Liver (tissue), 9 donors: ENCODE measurements around the gene CHD1. TPM values are rescaled to one million over a fixed set of nuclear protein-coding genes. Genes with fewer than 3 reads are reported as not detected.

Experiments used
- DNase-seq: peaks from one replicate; pipeline ENCODE4 v3.0.0-alpha.2; 2017; ENCODE audit warnings: low spot score
- H3K27ac ChIP-seq, 2 donors: one replicate each; pipeline ENCODE4 v1.7.0; 2013; ENCODE audit warnings: inconsistent platforms in 2 of 2, low read length in 2 of 2, control low read depth in 1 of 2, low read depth in 1 of 2, mild to moderate bottlenecking in 1 of 2
- H3K27me3 ChIP-seq, 4 donors: one replicate each; pipeline versions ENCODE4 v1.6.1 to v1.7.0; 2013; ENCODE audit warnings: low read length in 3 of 4, inconsistent platforms in 1 of 4, mild to moderate bottlenecking in 1 of 4, moderate library complexity in 1 of 4; ENCODE audit not compliant: control insufficient read depth in 4 of 4, insufficient read depth in 4 of 4
- H3K36me3 ChIP-seq, 4 donors: one replicate each; pipeline versions ENCODE4 v1.6.1 to v1.7.0; 2013; ENCODE audit warnings: low read length in 3 of 4, mild to moderate bottlenecking in 3 of 4, low read depth in 1 of 4, moderate library complexity in 1 of 4; ENCODE audit not compliant: control insufficient read depth in 4 of 4, insufficient read depth in 3 of 4
- H3K4me1 ChIP-seq, 4 donors: one replicate each; pipeline versions ENCODE4 v1.6.1 to v1.7.0; 2013; ENCODE audit warnings: low read length in 3 of 4, mild to moderate bottlenecking in 3 of 4, moderate library complexity in 1 of 4; ENCODE audit not compliant: control insufficient read depth in 4 of 4, insufficient read depth in 4 of 4
- H3K4me3 ChIP-seq, 3 donors: one replicate each; pipeline versions ENCODE4 v1.6.1 to v1.7.0; 2013; ENCODE audit warnings: low read length in 3 of 3, control low read depth in 1 of 3, low read depth in 1 of 3, mild to moderate bottlenecking in 1 of 3
- H3K9ac ChIP-seq, 2 donors: one replicate each; pipeline ENCODE4 v1.7.0; 2013; ENCODE audit warnings: low read length in 2 of 2, mild to moderate bottlenecking in 2 of 2, moderate library complexity in 2 of 2, control low read depth in 1 of 2, low read depth in 1 of 2
- H3K9me3 ChIP-seq, 4 donors: one replicate each; pipeline versions ENCODE4 v1.6.1 to v1.7.0; 2013; ENCODE audit warnings: low read length in 3 of 4; ENCODE audit not compliant: control insufficient read depth in 4 of 4
- EGR1 ChIP-seq, 2 donors: IDR thresholded peaks; 2 replicates each; pipeline ENCODE4 v1.6.1; 2016 to 2018; ENCODE audit warnings: antibody characterized with exemption in 2 of 2, low read depth in 2 of 2
- FOXA1 ChIP-seq: IDR thresholded peaks from 2 replicates; pipeline ENCODE4 v1.6.1; 2016; ENCODE audit warnings: antibody characterized with exemption
- FOXA2 ChIP-seq: IDR thresholded peaks from 2 replicates; pipeline ENCODE4 v1.6.1; 2016; ENCODE audit warnings: antibody characterized with exemption
- GABPA ChIP-seq, 2 donors: IDR thresholded peaks in 1 of 2; conservative IDR thresholded peaks in 1 of 2; 2 replicates each; pipeline ENCODE4 v1.6.1; 2016; ENCODE audit warnings: antibody characterized with exemption in 2 of 2, mild to moderate bottlenecking in 1 of 2, moderate library complexity in 1 of 2
- HNF4A ChIP-seq, 2 donors: conservative IDR thresholded peaks; 2 replicates each; pipeline ENCODE4 v1.6.1; 2016; ENCODE audit warnings: antibody characterized with exemption in 2 of 2, mild to moderate bottlenecking in 2 of 2
- HNF4G ChIP-seq: IDR thresholded peaks from 2 replicates; pipeline ENCODE4 v1.6.1; 2016; ENCODE audit warnings: antibody characterized with exemption
- JUND ChIP-seq, 2 donors: IDR thresholded peaks; 2 replicates each; pipeline ENCODE4 v1.6.1; 2016; ENCODE audit warnings: antibody characterized with exemption in 2 of 2
- RAD21 ChIP-seq, 2 donors: IDR thresholded peaks; 2 replicates each; pipeline ENCODE4 v1.6.1; 2016; ENCODE audit warnings: antibody characterized with exemption in 2 of 2, mild to moderate bottlenecking in 2 of 2
- SP1 ChIP-seq: IDR thresholded peaks from 2 replicates; pipeline ENCODE4 v1.6.1; 2018; ENCODE audit warnings: antibody characterized with exemption, mild to moderate bottlenecking
- TAF1 ChIP-seq: conservative IDR thresholded peaks from 2 replicates; pipeline ENCODE4 v1.6.1; 2016; ENCODE audit warnings: antibody characterized with exemption, mild to moderate bottlenecking
- YY1 ChIP-seq: IDR thresholded peaks from 2 replicates; pipeline ENCODE4 v1.6.1; 2016; ENCODE audit warnings: antibody characterized with exemption, mild to moderate bottlenecking
- WGBS: extraction: QIAGEN DNeasy Blood & Tissue Kit; methylation state at CpG from one replicate; pipeline ENCODE4 v1.1.7; 2013; 5-methylcytosine and 5-hydroxymethylcytosine counted together
- polyA plus RNA-seq, 2 donors: library from polyadenylated mRNA; stranded (reverse) in 1 of 2; unstranded in 1 of 2; fragments of 200-250 nt in 1 of 2; fragments of >200 nt in 1 of 2; fragmentation: Nextera tagmentation in 1 of 2; extraction: Ambion mirVana in 1 of 2; gene quantifications; one replicate each; pipeline versions ENCODE4 v1.2.1 to v1.2.3, GENCODE V29; 2013 to 2015
- total RNA-seq, 2 donors: library from RNA; depleted of rRNA; stranded (reverse); fragments of >200 nt; gene quantifications; one replicate each; pipeline ENCODE4 v1.2.3, GENCODE V29; 2014
- TF ChIP-seq, protein P1 (sequence below): IDR thresholded peaks from 2 replicates; pipeline ENCODE4 v1.6.1; 2016; ENCODE audit warnings: antibody characterized with exemption, mild to moderate bottlenecking
- TF ChIP-seq, protein P2 (sequence below): IDR thresholded peaks from 2 replicates; pipeline ENCODE4 v1.6.1; 2016; ENCODE audit warnings: antibody characterized with exemption
- TF ChIP-seq, protein P3 (sequence below): fragments of 150-350 bp; IDR thresholded peaks from 2 replicates; pipeline ENCODE4 v1.5.1; 2017; ENCODE audit warnings: improper control_type of control experiment, low read depth, low read length; ENCODE audit not compliant: missing input control
- TF ChIP-seq, protein P4 (sequence below): IDR thresholded peaks from 2 replicates; pipeline ENCODE4 v1.6.1; 2016; ENCODE audit warnings: antibody characterized with exemption
- donor health status: healthy.
- donor health status: healthy.
- donor health status: healthy.
- donor health status: healthy.
- donor health status: healthy.

CHD1 gene
- total and polyA plus RNA-seq, 4 donors: 5.1 to 44.8 (median 25.4) TPM

DNA sequence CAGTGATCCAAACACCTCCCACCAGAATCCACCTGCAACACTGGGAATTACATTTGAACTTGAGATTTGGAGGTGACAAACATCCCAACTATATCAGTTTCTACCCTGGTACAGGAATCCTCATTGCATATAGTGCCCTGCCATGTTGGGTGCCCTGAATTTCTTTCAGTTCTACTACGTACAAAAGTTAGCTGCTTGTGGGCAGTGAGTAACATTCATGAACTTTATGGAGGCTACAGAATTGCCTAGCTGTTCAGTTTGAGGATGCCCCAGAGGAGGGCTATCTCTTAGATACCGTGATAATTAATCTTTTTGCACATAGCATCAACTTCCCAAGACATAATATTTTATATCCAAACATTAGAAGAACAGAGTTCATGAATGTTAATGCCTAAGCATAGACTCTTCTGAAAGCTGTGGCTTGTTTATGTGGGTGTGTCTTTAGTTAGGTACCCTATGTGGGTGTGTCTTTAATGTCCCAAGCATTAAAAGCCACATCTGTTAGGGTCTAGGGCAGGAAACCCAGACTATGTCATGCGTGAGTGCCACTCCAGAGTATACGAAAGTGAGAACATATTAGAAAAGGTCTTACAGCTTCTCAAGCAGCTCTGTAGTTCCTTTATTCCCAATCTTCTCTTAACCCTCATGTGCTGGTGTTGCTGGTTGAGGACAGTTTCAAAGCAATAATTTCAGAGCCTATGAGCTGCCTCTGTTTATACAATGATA, 47.0 kb upstream of the CHD1 start:
- Histone ChIP-seq H3K27ac (no peak overlapping the region), H3K4me3 (no peak overlapping the region), H3K27me3 (no peaks in the 10 kb centered on the region), H3K9me3 (no peaks in the 10 kb centered on the region), H3K4me1 (peaks cover 0 to 9% (median 0%) of the 10 kb centered on the region in 4 donors), H3K9ac (no peak overlapping the region), H3K36me3 (no peaks in the 10 kb centered on the region)
- TF ChIP-seq GABPA (IDR thresholded peaks at IDR 0.05 in 1 of 2, conservative IDR thresholded peaks at IDR 0.05 in 1 of 2): no peak
- TF ChIP-seq HNF4A (conservative IDR thresholded peaks at IDR 0.05): no peak
- no peak for TF ChIP-seq RAD21 (IDR thresholded peaks at IDR 0.05)
- TF ChIP-seq, protein P1, sequence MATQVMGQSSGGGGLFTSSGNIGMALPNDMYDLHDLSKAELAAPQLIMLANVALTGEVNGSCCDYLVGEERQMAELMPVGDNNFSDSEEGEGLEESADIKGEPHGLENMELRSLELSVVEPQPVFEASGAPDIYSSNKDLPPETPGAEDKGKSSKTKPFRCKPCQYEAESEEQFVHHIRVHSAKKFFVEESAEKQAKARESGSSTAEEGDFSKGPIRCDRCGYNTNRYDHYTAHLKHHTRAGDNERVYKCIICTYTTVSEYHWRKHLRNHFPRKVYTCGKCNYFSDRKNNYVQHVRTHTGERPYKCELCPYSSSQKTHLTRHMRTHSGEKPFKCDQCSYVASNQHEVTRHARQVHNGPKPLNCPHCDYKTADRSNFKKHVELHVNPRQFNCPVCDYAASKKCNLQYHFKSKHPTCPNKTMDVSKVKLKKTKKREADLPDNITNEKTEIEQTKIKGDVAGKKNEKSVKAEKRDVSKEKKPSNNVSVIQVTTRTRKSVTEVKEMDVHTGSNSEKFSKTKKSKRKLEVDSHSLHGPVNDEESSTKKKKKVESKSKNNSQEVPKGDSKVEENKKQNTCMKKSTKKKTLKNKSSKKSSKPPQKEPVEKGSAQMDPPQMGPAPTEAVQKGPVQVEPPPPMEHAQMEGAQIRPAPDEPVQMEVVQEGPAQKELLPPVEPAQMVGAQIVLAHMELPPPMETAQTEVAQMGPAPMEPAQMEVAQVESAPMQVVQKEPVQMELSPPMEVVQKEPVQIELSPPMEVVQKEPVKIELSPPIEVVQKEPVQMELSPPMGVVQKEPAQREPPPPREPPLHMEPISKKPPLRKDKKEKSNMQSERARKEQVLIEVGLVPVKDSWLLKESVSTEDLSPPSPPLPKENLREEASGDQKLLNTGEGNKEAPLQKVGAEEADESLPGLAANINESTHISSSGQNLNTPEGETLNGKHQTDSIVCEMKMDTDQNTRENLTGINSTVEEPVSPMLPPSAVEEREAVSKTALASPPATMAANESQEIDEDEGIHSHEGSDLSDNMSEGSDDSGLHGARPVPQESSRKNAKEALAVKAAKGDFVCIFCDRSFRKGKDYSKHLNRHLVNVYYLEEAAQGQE: no peak
- TF ChIP-seq FOXA1: no peak
- TF ChIP-seq, protein P2, sequence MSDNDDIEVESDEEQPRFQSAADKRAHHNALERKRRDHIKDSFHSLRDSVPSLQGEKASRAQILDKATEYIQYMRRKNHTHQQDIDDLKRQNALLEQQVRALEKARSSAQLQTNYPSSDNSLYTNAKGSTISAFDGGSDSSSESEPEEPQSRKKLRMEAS: no peak
- TF ChIP-seq YY1: no peak
- TF ChIP-seq JUND (IDR thresholded peaks at IDR 0.05): no peak
- TF ChIP-seq TAF1: no peak
- TF ChIP-seq, protein P3, sequence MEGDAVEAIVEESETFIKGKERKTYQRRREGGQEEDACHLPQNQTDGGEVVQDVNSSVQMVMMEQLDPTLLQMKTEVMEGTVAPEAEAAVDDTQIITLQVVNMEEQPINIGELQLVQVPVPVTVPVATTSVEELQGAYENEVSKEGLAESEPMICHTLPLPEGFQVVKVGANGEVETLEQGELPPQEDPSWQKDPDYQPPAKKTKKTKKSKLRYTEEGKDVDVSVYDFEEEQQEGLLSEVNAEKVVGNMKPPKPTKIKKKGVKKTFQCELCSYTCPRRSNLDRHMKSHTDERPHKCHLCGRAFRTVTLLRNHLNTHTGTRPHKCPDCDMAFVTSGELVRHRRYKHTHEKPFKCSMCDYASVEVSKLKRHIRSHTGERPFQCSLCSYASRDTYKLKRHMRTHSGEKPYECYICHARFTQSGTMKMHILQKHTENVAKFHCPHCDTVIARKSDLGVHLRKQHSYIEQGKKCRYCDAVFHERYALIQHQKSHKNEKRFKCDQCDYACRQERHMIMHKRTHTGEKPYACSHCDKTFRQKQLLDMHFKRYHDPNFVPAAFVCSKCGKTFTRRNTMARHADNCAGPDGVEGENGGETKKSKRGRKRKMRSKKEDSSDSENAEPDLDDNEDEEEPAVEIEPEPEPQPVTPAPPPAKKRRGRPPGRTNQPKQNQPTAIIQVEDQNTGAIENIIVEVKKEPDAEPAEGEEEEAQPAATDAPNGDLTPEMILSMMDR: no peak
- TF ChIP-seq SP1: no peak
- TF ChIP-seq, protein P4, sequence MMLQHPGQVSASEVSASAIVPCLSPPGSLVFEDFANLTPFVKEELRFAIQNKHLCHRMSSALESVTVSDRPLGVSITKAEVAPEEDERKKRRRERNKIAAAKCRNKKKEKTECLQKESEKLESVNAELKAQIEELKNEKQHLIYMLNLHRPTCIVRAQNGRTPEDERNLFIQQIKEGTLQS: no peak
- no peak for DNase-seq
- 85% methylated on average over 4 of the region's 4 CpGs for WGBS

DNA sequence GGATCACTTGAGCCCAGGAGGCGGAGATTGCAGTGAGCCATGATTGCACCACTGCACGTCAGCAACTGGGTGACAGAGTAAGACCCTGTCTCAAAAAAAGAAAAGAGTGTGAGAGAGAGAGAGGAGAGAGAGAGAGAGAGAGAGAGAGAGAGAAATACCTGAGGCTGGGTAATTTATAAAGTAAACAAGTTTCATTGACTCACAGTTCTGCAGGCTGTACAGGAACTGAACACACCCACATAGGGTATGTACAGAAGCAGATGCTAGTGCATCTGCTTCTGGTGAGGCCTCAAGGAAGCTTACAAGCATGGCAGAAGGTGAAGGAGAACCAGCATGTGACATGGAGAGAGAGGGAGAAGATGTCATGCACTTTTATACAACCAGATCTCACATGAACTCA, 46.4 kb upstream of the CHD1 start:
- 95% methylated on average over 2 of the region's 2 CpGs for WGBS
- TF ChIP-seq EGR1 (IDR thresholded peaks at IDR 0.05; ENCODE audit: low read depth in 2 of 2): no peak
- no peak for TF ChIP-seq GABPA (IDR thresholded peaks at IDR 0.05 in 1 of 2, conservative IDR thresholded peaks at IDR 0.05 in 1 of 2)
- TF ChIP-seq SP1: no peak
- TF ChIP-seq, protein P2: no peak
- TF ChIP-seq TAF1: no peak
- no peak for TF ChIP-seq FOXA2
- TF ChIP-seq JUND (IDR thresholded peaks at IDR 0.05): no peak
- TF ChIP-seq HNF4G: no peak

More for the DNA sequence above, 46.4 kb upstream of the CHD1 start:
- no peak overlapping the region for H3K9ac ChIP-seq
- no peaks in the 10 kb centered on the region for H3K36me3 ChIP-seq
- no peak overlapping the region for H3K27ac ChIP-seq
- DNase-seq: no peak
- no peaks in the 10 kb centered on the region for H3K27me3 ChIP-seq
- peaks cover 0 to 9% (median 0%) of the 10 kb centered on the region in 4 donors for H3K4me1 ChIP-seq
- H3K4me3 ChIP-seq: no peak overlapping the region
- H3K9me3 ChIP-seq: no peaks in the 10 kb centered on the region
